ENCODE data around the gene TTPAL.

TTPAL gene

DNA sequence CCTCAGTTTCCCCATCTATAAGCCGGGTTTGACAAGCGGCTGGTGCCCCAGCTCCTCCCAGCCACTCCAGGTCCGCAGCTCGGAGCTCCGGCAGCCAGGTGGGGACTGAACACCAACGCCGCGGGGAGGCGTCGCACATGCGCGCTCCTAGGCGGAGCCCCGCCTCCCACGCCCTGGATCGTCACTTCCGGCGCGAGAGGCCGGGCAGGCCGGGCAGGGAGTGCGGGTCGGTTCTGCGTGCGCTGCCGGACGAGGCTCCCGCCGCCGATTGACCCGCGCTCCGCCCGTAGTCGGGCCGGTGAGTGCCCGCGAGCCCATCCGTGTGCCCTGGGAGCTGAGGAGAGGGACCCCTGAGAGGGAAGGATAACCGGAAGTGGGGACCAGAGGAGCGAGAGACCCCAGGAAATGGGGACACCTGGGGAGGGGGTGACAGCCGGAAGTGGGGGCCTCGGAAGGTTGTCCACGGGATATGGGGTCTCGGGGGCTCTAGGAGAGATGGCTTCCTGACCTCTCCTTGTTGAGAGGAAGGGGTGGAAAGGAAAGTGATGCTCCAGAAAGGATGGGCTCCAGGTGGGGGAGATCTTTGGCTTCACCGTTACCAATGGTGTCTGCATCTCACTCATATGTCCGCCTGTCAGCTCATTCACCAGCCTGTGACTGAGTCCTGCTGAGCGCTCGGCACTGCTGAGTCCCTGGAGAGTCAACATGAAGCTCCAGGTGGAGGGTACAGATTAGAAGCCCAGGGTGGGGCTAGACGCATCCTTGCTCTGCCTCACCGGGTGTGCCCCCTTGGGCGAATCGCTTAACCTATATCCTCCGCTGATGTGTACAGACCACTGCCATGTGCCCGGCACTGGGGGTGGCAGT, at the start of gene TTPAL (continued):
- TF ChIP-seq, protein P1, sequence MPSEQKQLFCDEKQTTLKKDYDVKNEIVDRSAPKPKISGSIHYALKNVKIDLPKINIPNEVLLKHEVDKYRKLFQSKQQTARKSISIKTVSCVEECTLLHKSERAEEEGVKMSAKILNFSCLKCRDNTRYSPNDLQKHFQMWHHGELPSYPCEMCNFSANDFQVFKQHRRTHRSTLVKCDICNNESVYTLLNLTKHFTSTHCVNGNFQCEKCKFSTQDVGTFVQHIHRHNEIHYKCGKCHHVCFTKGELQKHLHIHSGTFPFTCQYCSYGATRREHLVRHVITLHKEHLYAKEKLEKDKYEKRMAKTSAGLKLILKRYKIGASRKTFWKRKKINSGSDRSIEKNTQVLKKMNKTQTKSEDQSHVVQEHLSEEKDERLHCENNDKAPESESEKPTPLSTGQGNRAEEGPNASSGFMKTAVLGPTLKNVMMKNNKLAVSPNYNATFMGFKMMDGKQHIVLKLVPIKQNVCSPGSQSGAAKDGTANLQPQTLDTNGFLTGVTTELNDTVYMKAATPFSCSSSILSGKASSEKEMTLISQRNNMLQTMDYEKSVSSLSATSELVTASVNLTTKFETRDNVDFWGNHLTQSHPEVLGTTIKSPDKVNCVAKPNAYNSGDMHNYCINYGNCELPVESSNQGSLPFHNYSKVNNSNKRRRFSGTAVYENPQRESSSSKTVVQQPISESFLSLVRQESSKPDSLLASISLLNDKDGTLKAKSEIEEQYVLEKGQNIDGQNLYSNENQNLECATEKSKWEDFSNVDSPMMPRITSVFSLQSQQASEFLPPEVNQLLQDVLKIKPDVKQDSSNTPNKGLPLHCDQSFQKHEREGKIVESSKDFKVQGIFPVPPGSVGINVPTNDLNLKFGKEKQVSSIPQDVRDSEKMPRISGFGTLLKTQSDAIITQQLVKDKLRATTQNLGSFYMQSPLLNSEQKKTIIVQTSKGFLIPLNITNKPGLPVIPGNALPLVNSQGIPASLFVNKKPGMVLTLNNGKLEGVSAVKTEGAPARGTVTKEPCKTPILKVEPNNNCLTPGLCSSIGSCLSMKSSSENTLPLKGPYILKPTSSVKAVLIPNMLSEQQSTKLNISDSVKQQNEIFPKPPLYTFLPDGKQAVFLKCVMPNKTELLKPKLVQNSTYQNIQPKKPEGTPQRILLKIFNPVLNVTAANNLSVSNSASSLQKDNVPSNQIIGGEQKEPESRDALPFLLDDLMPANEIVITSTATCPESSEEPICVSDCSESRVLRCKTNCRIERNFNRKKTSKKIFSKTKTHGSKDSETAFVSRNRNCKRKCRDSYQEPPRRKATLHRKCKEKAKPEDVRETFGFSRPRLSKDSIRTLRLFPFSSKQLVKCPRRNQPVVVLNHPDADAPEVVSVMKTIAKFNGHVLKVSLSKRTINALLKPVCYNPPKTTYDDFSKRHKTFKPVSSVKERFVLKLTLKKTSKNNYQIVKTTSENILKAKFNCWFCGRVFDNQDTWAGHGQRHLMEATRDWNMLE (tag by site-specific recombination; conservative IDR thresholded peaks at IDR 0.05; ENCODE audit: low read depth): peak; percentile 77
- peak; percentile 82 for TF ChIP-seq ZNF391 (tag by site-specific recombination; IDR thresholded peaks at IDR 0.05; ENCODE audit: borderline replicate concordance, low read depth)
- TF ChIP-seq ZNF530 (tag by site-specific recombination; IDR thresholded peaks at IDR 0.05; ENCODE audit: low read depth): no peak
- TF ChIP-seq ZBTB7A (tag by site-specific recombination; IDR thresholded peaks at IDR 0.05; ENCODE audit: low read depth): peak; percentile 91
- TF ChIP-seq, protein P2, sequence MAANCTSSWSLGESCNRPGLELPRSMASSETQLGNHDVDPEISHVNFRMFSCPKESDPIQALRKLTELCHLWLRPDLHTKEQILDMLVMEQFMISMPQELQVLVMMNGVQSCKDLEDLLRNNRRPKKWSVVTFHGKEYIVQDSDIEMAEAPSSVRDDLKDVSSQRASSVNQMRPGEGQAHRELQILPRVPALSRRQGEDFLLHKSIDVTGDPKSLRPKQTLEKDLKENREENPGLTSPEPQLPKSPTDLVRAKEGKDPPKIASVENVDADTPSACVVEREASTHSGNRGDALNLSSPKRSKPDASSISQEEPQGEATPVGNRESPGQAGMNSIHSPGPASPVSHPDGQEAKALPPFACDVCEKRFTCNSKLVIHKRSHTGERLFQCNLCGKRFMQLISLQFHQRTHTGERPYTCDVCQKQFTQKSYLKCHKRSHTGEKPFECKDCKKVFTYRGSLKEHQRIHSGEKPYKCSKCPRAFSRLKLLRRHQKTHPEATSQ (tag by site-specific recombination; IDR thresholded peaks at IDR 0.05): 0 out of 2 replicates have a peak, but pooled peaks have one; percentile 77
- TF ChIP-seq KLF7 (tag by site-specific recombination; IDR thresholded peaks at IDR 0.05; ENCODE audit: borderline replicate concordance): peak; percentile 54; the same call in 1 of the 2 replicates
- TF ChIP-seq ZIC2 (tag by site-specific recombination; IDR thresholded peaks at IDR 0.05): peak; percentile 83
- TF ChIP-seq ZNF501 (tag by site-specific recombination; IDR thresholded peaks at IDR 0.05): peak; percentile 62; the same call in 1 of the 2 replicates
- TF ChIP-seq, protein P3, sequence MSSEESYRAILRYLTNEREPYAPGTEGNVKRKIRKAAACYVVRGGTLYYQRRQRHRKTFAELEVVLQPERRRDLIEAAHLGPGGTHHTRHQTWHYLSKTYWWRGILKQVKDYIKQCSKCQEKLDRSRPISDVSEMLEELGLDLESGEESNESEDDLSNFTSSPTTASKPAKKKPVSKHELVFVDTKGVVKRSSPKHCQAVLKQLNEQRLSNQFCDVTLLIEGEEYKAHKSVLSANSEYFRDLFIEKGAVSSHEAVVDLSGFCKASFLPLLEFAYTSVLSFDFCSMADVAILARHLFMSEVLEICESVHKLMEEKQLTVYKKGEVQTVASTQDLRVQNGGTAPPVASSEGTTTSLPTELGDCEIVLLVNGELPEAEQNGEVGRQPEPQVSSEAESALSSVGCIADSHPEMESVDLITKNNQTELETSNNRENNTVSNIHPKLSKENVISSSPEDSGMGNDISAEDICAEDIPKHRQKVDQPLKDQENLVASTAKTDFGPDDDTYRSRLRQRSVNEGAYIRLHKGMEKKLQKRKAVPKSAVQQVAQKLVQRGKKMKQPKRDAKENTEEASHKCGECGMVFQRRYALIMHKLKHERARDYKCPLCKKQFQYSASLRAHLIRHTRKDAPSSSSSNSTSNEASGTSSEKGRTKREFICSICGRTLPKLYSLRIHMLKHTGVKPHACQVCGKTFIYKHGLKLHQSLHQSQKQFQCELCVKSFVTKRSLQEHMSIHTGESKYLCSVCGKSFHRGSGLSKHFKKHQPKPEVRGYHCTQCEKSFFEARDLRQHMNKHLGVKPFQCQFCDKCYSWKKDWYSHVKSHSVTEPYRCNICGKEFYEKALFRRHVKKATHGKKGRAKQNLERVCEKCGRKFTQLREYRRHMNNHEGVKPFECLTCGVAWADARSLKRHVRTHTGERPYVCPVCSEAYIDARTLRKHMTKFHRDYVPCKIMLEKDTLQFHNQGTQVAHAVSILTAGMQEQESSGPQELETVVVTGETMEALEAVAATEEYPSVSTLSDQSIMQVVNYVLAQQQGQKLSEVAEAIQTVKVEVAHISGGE (tag by site-specific recombination; conservative IDR thresholded peaks at IDR 0.05; ENCODE audit: low read depth): peak; percentile 98
- peak; percentile 87 for TF ChIP-seq ZNF600 (tag by site-specific recombination; IDR thresholded peaks at IDR 0.05)
- TF ChIP-seq GLIS2 (tag by site-specific recombination; IDR thresholded peaks at IDR 0.05): peak; percentile 56
- TF ChIP-seq MEIS1 (CRISPR knock-in tag; IDR thresholded peaks at IDR 0.05; ENCODE audit: borderline replicate concordance): no peak
- TF ChIP-seq ZNF121 (tag by site-specific recombination; IDR thresholded peaks at IDR 0.05): no peak
- TF ChIP-seq ZSCAN23 (tag by site-specific recombination; IDR thresholded peaks at IDR 0.05): no peak
- no peak for TF ChIP-seq ZNF521 (tag by site-specific recombination; IDR thresholded peaks at IDR 0.05)
- TF ChIP-seq, protein P4, sequence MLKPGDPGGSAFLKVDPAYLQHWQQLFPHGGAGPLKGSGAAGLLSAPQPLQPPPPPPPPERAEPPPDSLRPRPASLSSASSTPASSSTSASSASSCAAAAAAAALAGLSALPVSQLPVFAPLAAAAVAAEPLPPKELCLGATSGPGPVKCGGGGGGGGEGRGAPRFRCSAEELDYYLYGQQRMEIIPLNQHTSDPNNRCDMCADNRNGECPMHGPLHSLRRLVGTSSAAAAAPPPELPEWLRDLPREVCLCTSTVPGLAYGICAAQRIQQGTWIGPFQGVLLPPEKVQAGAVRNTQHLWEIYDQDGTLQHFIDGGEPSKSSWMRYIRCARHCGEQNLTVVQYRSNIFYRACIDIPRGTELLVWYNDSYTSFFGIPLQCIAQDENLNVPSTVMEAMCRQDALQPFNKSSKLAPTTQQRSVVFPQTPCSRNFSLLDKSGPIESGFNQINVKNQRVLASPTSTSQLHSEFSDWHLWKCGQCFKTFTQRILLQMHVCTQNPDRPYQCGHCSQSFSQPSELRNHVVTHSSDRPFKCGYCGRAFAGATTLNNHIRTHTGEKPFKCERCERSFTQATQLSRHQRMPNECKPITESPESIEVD (tag by site-specific recombination; IDR thresholded peaks at IDR 0.05): no peak
- TF ChIP-seq ZNF23 (tag by site-specific recombination; IDR thresholded peaks at IDR 0.05; ENCODE audit: borderline replicate concordance): no peak
- no peak for TF ChIP-seq ZNF157 (tag by site-specific recombination; IDR thresholded peaks at IDR 0.05)
- TF ChIP-seq, protein P5, sequence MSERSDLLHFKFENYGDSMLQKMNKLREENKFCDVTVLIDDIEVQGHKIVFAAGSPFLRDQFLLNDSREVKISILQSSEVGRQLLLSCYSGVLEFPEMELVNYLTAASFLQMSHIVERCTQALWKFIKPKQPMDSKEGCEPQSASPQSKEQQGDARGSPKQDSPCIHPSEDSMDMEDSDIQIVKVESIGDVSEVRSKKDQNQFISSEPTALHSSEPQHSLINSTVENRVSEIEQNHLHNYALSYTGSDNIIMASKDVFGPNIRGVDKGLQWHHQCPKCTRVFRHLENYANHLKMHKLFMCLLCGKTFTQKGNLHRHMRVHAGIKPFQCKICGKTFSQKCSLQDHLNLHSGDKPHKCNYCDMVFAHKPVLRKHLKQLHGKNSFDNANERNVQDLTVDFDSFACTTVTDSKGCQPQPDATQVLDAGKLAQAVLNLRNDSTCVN (tag by site-specific recombination; optimal IDR thresholded peaks at IDR 0.05): peak; percentile 81
- no peak for TF ChIP-seq ZNF423 (tag by site-specific recombination; IDR thresholded peaks at IDR 0.05)
- no peak for TF ChIP-seq ZNF664 (tag by site-specific recombination; IDR thresholded peaks at IDR 0.05)
- TF ChIP-seq ZBTB48 (tag by site-specific recombination; IDR thresholded peaks at IDR 0.05): peak; percentile 47; the same call in 1 of the 2 replicates
- no peak for TF ChIP-seq ZNF776 (tag by site-specific recombination; IDR thresholded peaks at IDR 0.05; ENCODE audit: borderline replicate concordance)
- no peak for TF ChIP-seq GFI1B (tag by site-specific recombination; IDR thresholded peaks at IDR 0.05)
- no peak for TF ChIP-seq TCF7L2 (IDR thresholded peaks at IDR 0.05; ENCODE audit: borderline replicate concordance, low read depth, low read length)
- TF ChIP-seq ZNF169 (tag by site-specific recombination; IDR thresholded peaks at IDR 0.05): no peak
